A549 (cell line): ENCODE results near the gene TSSC4. TPM values are rescaled to one million over a fixed set of nuclear protein-coding genes. Genes with fewer than 3 reads are reported as not detected.

Experiments
- ATAC-seq, 2 experiments: fragments of 200-7000 bp in 1 of 2; fragments of >200 bp in 1 of 2; cut with Nextera tagmentation in 1 of 2; cut with Tn5 transposase in 1 of 2; 3 replicates each; pipeline versions ENCODE4 v1.8.0 to v1.9.1; 2018 to 2020; ENCODE audit warnings: mild to moderate bottlenecking in 1 of 2, moderate library complexity in 1 of 2
- CTCF ChIA-PET: fragments of 300-600 bp; sonication (Branson Sonifier 250); formaldehyde crosslinking; extraction: SDS; loops from one replicate; lab custom pipeline; 2021; ENCODE audit warnings: antibody characterized with exemption, inconsistent platforms; lab: Yijun Ruan, JAX
- POLR2A ChIA-PET: fragments of 350-600 bp; formaldehyde crosslinking; extraction: SDS; loops from one replicate; lab custom pipeline; 2021; ENCODE audit warnings: antibody characterized with exemption, inconsistent platforms; lab: Yijun Ruan, JAX
- DNase-seq, 2 experiments: peaks; one replicate each; pipeline versions ENCODE4 v3.0.0 to v3.0.0-alpha.2; 2011 to 2016; ENCODE audit warnings: low read depth in 1 of 2, low spot score in 1 of 2
- FAIRE-seq: peaks from 2 replicates; lab custom pipeline; 2011; peaks lifted over from hg19 to GRCh38; lab: Jason Lieb, UNC
- H3K27ac ChIP-seq, 2 experiments: fragments of >200 bp; sonication (Bioruptor Twin); formaldehyde crosslinking; 3 replicates each; pipeline ENCODE4 v1.5.1; 2016 to 2017
- H3K4me1 ChIP-seq: fragments of >200 bp; sonication (Bioruptor Twin); formaldehyde crosslinking; 3 replicates; pipeline ENCODE4 v1.6.1; 2016
- H3K4me2 ChIP-seq: fragments of >200 bp; sonication (Bioruptor Twin); formaldehyde crosslinking; 3 replicates; pipeline ENCODE4 v1.6.1; 2016
- H3K4me3 ChIP-seq: fragments of >200 bp; sonication (Bioruptor Twin); formaldehyde crosslinking; 3 replicates; pipeline ENCODE4 v1.5.1; 2016
- H3K9me3 ChIP-seq: fragments of >200 bp; sonication (Bioruptor Twin); formaldehyde crosslinking; 3 replicates; pipeline ENCODE4 v1.6.1; 2016
- EP300 ChIP-seq, 2 experiments: fragments of >200 bp; sonication (Bioruptor Twin); formaldehyde crosslinking; IDR thresholded peaks; 2 replicates in 1 of 2; 3 replicates in 1 of 2; pipeline ENCODE4 v1.6.1; 2016 to 2017
- FOSB ChIP-seq: fragments of 250-450 bp; sonication (Bioruptor Pico); IDR thresholded peaks from 2 replicates; pipeline ENCODE4 v1.5.0; 2020; ENCODE audit warnings: mild to moderate bottlenecking, moderate library complexity
- GATA3 ChIP-seq: IDR thresholded peaks from 2 replicates; pipeline ENCODE4 v1.6.1; 2012; ENCODE audit warnings: borderline replicate concordance
- HOXA7 ChIP-seq: fragments of 250-450 bp; sonication (Bioruptor Pico); IDR thresholded peaks from 2 replicates; pipeline ENCODE4 v1.5.0; 2020; ENCODE audit warnings: mild to moderate bottlenecking, moderate library complexity
- HOXB13 ChIP-seq: fragments of 250-450 bp; sonication (Bioruptor Pico); IDR thresholded peaks from 2 replicates; pipeline ENCODE4 v1.5.0; 2020; ENCODE audit warnings: low read depth, mild to moderate bottlenecking, moderate library complexity
- KDM1A ChIP-seq: fragments of 200-600 bp; sonication (generic); IDR thresholded peaks from 2 replicates; pipeline ENCODE4 v1.6.1; 2016; ENCODE audit warnings: low read depth, mild to moderate bottlenecking
- MAZ ChIP-seq: fragments of 150-350 bp; IDR thresholded peaks from 2 replicates; pipeline ENCODE4 v1.6.1; 2014; ENCODE audit warnings: antibody characterized with exemption, low read depth, low read length, borderline replicate concordance
- PHF8 ChIP-seq: fragments of 200-600 bp; sonication (generic); IDR thresholded peaks from 2 replicates; pipeline ENCODE4 v1.6.1; 2016; ENCODE audit warnings: low read depth, mild to moderate bottlenecking, antibody characterized with exemption, moderate library complexity, borderline replicate concordance
- POLR2AphosphoS2 ChIP-seq: conservative IDR thresholded peaks from 2 replicates; pipeline ENCODE4 v1.6.1; 2012; ENCODE audit warnings: low read length, improper control_type of control experiment, inconsistent platforms
- RAD21 ChIP-seq, 2 experiments: fragments of >200 bp in 1 of 2; sonication (Bioruptor Twin) in 1 of 2; formaldehyde crosslinking in 1 of 2; IDR thresholded peaks in 1 of 2; conservative IDR thresholded peaks in 1 of 2; 2 replicates in 1 of 2; 3 replicates in 1 of 2; pipeline ENCODE4 v1.6.1; 2012 to 2018; ENCODE audit warnings: inconsistent platforms in 1 of 2
- RCOR1 ChIP-seq: fragments of 150-350 bp; IDR thresholded peaks from 2 replicates; pipeline ENCODE4 v1.6.1; 2014; ENCODE audit warnings: antibody characterized with exemption, low read length, low read depth
- RFX5 ChIP-seq: fragments of 450-650 bp; IDR thresholded peaks from 2 replicates; pipeline ENCODE4 v1.7.1; 2014; ENCODE audit warnings: antibody characterized with exemption, mild to moderate bottlenecking, moderate library complexity
- RNF2 ChIP-seq: fragments of 200-600 bp; sonication (generic); IDR thresholded peaks from 2 replicates; pipeline ENCODE4 v1.6.1; 2016; ENCODE audit warnings: low read depth, mild to moderate bottlenecking, antibody characterized with exemption, moderate library complexity, borderline replicate concordance
- SMC3 ChIP-seq: fragments of >200 bp; sonication (Bioruptor Twin); formaldehyde crosslinking; IDR thresholded peaks from 3 replicates; pipeline ENCODE4 v1.6.1; 2018; ENCODE audit warnings: inconsistent platforms
- ZFP36 ChIP-seq: fragments of 450-650 bp; IDR thresholded peaks from 2 replicates; pipeline ENCODE4 v1.6.1; 2014; ENCODE audit warnings: borderline replicate concordance; ENCODE audit not compliant: partially characterized antibody
- ZSCAN20 ChIP-seq: fragments of 250-450 bp; sonication (Bioruptor Pico); IDR thresholded peaks from 2 replicates; pipeline ENCODE4 v1.8.0; 2022; ENCODE audit warnings: mild to moderate bottlenecking, moderate library complexity
- WGBS: methylation state at CpG from one replicate; pipeline ENCODE4 v1.1.6; 2017; ENCODE audit errors: missing lambda C conversion rate; 5-methylcytosine and 5-hydroxymethylcytosine counted together
- polyA plus RNA-seq, 4 experiments: library from polyadenylated mRNA; depleted of rRNA in 3 of 4; stranded (reverse); fragments of >200 nt; fragmentation: RNase III in 1 of 4; extraction: RNeasy Plus Mini Kit Qiagen cat#74134 plus additional on column Dnase treatment in 1 of 4; gene quantifications; 2 replicates in 3 of 4; 3 replicates in 1 of 4; pipeline ENCODE4 v1.2.3, GENCODE V29; 2011 to 2017
- TF ChIP-seq, protein P1 (sequence below): fragments of >200 bp; sonication (Bioruptor Twin); formaldehyde crosslinking; IDR thresholded peaks from 2 replicates; pipeline ENCODE4 v1.6.1; 2016
- TF ChIP-seq, protein P2 (sequence below): fragments of >200 bp; sonication (Bioruptor Twin); formaldehyde crosslinking; IDR thresholded peaks from 3 replicates; pipeline ENCODE4 v1.6.1; 2016
- TF ChIP-seq, protein P3 (sequence below): fragments of 200-600 bp; sonication (generic); IDR thresholded peaks from 2 replicates; pipeline ENCODE4 v1.6.1; 2016; ENCODE audit warnings: antibody characterized with exemption, mild to moderate bottlenecking, moderate library complexity

The TSSC4 gene
- polyA plus RNA-seq, 2 of the 4 experiments (the other 2 are of a cell fraction), result 21.8 to 45.5 TPM

GRCh38 chr11:2451336-2451735, 50.8 kb downstream of the TSSC4 start:
- ATAC-seq (no peak), FAIRE-seq (no peak), DNase-seq (no peak)
- TF ChIP-seq GATA3 (no peak), RAD21 (conservative IDR thresholded peaks at IDR 0.05 in 1 of 2, IDR thresholded peaks at IDR 0.05 in 1 of 2) (no peak), RFX5 (no peak), HOXA7 (CRISPR knock-in tag) (no peak), HOXB13 (CRISPR knock-in tag) (no peak), FOSB (CRISPR knock-in tag) (no peak), POLR2AphosphoS2 (no peak), RCOR1 (no peak), RNF2 (no peak)
- TF ChIP-seq, protein P1, sequence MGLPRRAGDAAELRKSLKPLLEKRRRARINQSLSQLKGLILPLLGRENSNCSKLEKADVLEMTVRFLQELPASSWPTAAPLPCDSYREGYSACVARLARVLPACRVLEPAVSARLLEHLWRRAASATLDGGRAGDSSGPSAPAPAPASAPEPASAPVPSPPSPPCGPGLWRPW, result no peak
- TF ChIP-seq, protein P2, sequence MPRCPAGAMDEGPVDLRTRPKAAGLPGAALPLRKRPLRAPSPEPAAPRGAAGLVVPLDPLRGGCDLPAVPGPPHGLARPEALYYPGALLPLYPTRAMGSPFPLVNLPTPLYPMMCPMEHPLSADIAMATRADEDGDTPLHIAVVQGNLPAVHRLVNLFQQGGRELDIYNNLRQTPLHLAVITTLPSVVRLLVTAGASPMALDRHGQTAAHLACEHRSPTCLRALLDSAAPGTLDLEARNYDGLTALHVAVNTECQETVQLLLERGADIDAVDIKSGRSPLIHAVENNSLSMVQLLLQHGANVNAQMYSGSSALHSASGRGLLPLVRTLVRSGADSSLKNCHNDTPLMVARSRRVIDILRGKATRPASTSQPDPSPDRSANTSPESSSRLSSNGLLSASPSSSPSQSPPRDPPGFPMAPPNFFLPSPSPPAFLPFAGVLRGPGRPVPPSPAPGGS, result no peak
- TF ChIP-seq, protein P3, sequence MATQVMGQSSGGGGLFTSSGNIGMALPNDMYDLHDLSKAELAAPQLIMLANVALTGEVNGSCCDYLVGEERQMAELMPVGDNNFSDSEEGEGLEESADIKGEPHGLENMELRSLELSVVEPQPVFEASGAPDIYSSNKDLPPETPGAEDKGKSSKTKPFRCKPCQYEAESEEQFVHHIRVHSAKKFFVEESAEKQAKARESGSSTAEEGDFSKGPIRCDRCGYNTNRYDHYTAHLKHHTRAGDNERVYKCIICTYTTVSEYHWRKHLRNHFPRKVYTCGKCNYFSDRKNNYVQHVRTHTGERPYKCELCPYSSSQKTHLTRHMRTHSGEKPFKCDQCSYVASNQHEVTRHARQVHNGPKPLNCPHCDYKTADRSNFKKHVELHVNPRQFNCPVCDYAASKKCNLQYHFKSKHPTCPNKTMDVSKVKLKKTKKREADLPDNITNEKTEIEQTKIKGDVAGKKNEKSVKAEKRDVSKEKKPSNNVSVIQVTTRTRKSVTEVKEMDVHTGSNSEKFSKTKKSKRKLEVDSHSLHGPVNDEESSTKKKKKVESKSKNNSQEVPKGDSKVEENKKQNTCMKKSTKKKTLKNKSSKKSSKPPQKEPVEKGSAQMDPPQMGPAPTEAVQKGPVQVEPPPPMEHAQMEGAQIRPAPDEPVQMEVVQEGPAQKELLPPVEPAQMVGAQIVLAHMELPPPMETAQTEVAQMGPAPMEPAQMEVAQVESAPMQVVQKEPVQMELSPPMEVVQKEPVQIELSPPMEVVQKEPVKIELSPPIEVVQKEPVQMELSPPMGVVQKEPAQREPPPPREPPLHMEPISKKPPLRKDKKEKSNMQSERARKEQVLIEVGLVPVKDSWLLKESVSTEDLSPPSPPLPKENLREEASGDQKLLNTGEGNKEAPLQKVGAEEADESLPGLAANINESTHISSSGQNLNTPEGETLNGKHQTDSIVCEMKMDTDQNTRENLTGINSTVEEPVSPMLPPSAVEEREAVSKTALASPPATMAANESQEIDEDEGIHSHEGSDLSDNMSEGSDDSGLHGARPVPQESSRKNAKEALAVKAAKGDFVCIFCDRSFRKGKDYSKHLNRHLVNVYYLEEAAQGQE, result no peak
- 50% methylated on average over 10 of the region's 15 CpGs for WGBS
- Histone ChIP-seq H3K4me3 (no peak overlapping the region), H3K9me3 (no peaks in the 10 kb centered on the region), H3K4me2 (no peak overlapping the region), H3K4me1 (no peaks in the 10 kb centered on the region), H3K27ac (no peak overlapping the region)
- ChIA-PET CTCF (interaction anchor here (1.6 to 2.0 kb wide), 2 partner anchors 31 to 80 kb away, joined by 7 to 14 read pairs; no protein-coding TSS in a partner anchor), POLR2A (no interaction called here)

GRCh38 chr11:2451916-2452315, 51.4 kb downstream of the TSSC4 start:
- ATAC-seq (no peak), FAIRE-seq (no peak), DNase-seq (no peak)
- CTCF ChIA-PET, result interaction anchor here (1.2 to 2.0 kb wide), 3 partner anchors 13 to 80 kb away, joined by 3 to 14 read pairs (median 7); no protein-coding TSS in a partner anchor
- Histone ChIP-seq H3K9me3 (no peaks in the 10 kb centered on the region), H3K27ac (no peak overlapping the region), H3K4me1 (no peaks in the 10 kb centered on the region), H3K4me3 (no peak overlapping the region), H3K4me2 (no peak overlapping the region)
- POLR2A ChIA-PET, result no interaction called here
- 7% methylated on average over 2 of the region's 6 CpGs for WGBS
- TF ChIP-seq ZSCAN20 (CRISPR knock-in tag), result no peak
- TF ChIP-seq KDM1A, result no peak
- no peak for TF ChIP-seq EP300 (IDR thresholded peaks at IDR 0.05)
- TF ChIP-seq MAZ, result no peak
- no peak for TF ChIP-seq SMC3
- no peak for TF ChIP-seq ZFP36
- TF ChIP-seq RFX5, result no peak
- TF ChIP-seq, protein P3, result no peak
- no peak for TF ChIP-seq PHF8
